Measurements from ENCODE around the gene NRIP2.

NRIP2 gene

GRCh38 chr12:2842948-2843347, 8.1 kb upstream of the NRIP2 start:
- peaks cover 41% of the 10 kb centered on the region for H3K36me3 ChIP-seq (ENCODE audit: insufficient read depth, insufficient read length, low read length)
- H3K4me1 ChIP-seq (ENCODE audit: insufficient read depth, insufficient read length): peaks cover 19% of the 10 kb centered on the region
- H3K9ac ChIP-seq (ENCODE audit: insufficient read length, low read depth): no peak overlapping the region
- DNase-seq (ENCODE audit: low read depth, low spot score): no peak
- no peak overlapping the region for H3K4me3 ChIP-seq (ENCODE audit: insufficient read length, low read depth)
- no peak for TF ChIP-seq YY1 (IDR thresholded peaks at IDR 0.05; ENCODE audit: insufficient read depth, insufficient read length)
- TF ChIP-seq SUZ12 (IDR thresholded peaks at IDR 0.05; ENCODE audit: extremely low read depth, insufficient read depth, insufficient read length): no peak
- TF ChIP-seq ZNF274 (IDR thresholded peaks at IDR 0.05; ENCODE audit: low read depth, low read length): no peak
- H3K9me3 ChIP-seq (ENCODE audit: insufficient read depth, low read length): no peaks in the 10 kb centered on the region
- no peaks in the 10 kb centered on the region for H3K27me3 ChIP-seq (ENCODE audit: insufficient read depth, insufficient read length)

GRCh38 chr12:2841056-2841650, 6.3 kb upstream of the NRIP2 start:
- peaks cover 52% of the 10 kb centered on the region for H3K36me3 ChIP-seq (ENCODE audit: insufficient read depth, insufficient read length, low read length)
- no peak overlapping the region for H3K4me3 ChIP-seq (ENCODE audit: insufficient read length, low read depth)
- no peak for DNase-seq (ENCODE audit: low read depth, low spot score)
- H3K9me3 ChIP-seq (ENCODE audit: insufficient read depth, low read length): no peaks in the 10 kb centered on the region
- H3K27me3 ChIP-seq (ENCODE audit: insufficient read depth, insufficient read length): no peaks in the 10 kb centered on the region
- peaks cover 14% of the 10 kb centered on the region for H3K4me1 ChIP-seq (ENCODE audit: insufficient read depth, insufficient read length)
- H3K9ac ChIP-seq (ENCODE audit: insufficient read length, low read depth): no peak overlapping the region
- no peak for TF ChIP-seq SUZ12 (IDR thresholded peaks at IDR 0.05; ENCODE audit: extremely low read depth, insufficient read depth, insufficient read length)
- no peak for TF ChIP-seq ZNF274 (IDR thresholded peaks at IDR 0.05; ENCODE audit: low read depth, low read length)
- no peak for TF ChIP-seq YY1 (IDR thresholded peaks at IDR 0.05; ENCODE audit: insufficient read depth, insufficient read length)

GRCh38 chr12:2836574-2836973, 1.7 kb upstream of the NRIP2 start:
- Histone ChIP-seq H3K9ac (ENCODE audit: insufficient read length, low read depth) (no peak overlapping the region), H3K4me3 (ENCODE audit: insufficient read length, low read depth) (no peak overlapping the region), H3K4me1 (ENCODE audit: insufficient read depth, insufficient read length) (peaks cover 25% of the 10 kb centered on the region), H3K9me3 (ENCODE audit: insufficient read depth, low read length) (no peaks in the 10 kb centered on the region), H3K36me3 (ENCODE audit: insufficient read depth, insufficient read length, low read length) (peaks cover 57% of the 10 kb centered on the region), H3K27me3 (ENCODE audit: insufficient read depth, insufficient read length) (no peaks in the 10 kb centered on the region)
- TF ChIP-seq ZNF274 (IDR thresholded peaks at IDR 0.05; ENCODE audit: low read depth, low read length): no peak
- no peak for TF ChIP-seq SUZ12 (IDR thresholded peaks at IDR 0.05; ENCODE audit: extremely low read depth, insufficient read depth, insufficient read length)
- no peak for TF ChIP-seq YY1 (IDR thresholded peaks at IDR 0.05; ENCODE audit: insufficient read depth, insufficient read length)
- DNase-seq (ENCODE audit: low read depth, low spot score): no peak

- peaks cover 58% of the 10 kb centered on the region for H3K36me3 ChIP-seq (ENCODE audit: insufficient read depth, insufficient read length, low read length)
Observed at GRCh38 chr12:2835691-2836403, 1.0 kb upstream of the NRIP2 start.

GRCh38 chr12:2833810-2834209, 1.0 kb downstream of the NRIP2 start:
- Histone ChIP-seq H3K9me3 (ENCODE audit: insufficient read depth, low read length) (no peaks in the 10 kb centered on the region), H3K9ac (ENCODE audit: insufficient read length, low read depth) (peak overlapping the region; percentile 8), H3K4me3 (ENCODE audit: insufficient read length, low read depth) (no peak overlapping the region), H3K36me3 (ENCODE audit: insufficient read depth, insufficient read length, low read length) (peaks cover 65% of the 10 kb centered on the region), H3K4me1 (ENCODE audit: insufficient read depth, insufficient read length) (peaks cover 21% of the 10 kb centered on the region), H3K27me3 (ENCODE audit: insufficient read depth, insufficient read length) (no peaks in the 10 kb centered on the region)
- no peak for DNase-seq (ENCODE audit: low read depth, low spot score)
- TF ChIP-seq SUZ12 (IDR thresholded peaks at IDR 0.05; ENCODE audit: extremely low read depth, insufficient read depth, insufficient read length) (no peak), YY1 (IDR thresholded peaks at IDR 0.05; ENCODE audit: insufficient read depth, insufficient read length) (no peak), ZNF274 (IDR thresholded peaks at IDR 0.05; ENCODE audit: low read depth, low read length) (no peak)

More at GRCh38 chr12:2835691-2836403, 1.0 kb upstream of the NRIP2 start:
- Histone ChIP-seq H3K9me3 (ENCODE audit: insufficient read depth, low read length) (no peaks in the 10 kb centered on the region), H3K9ac (ENCODE audit: insufficient read length, low read depth) (no peak overlapping the region), H3K4me3 (ENCODE audit: insufficient read length, low read depth) (no peak overlapping the region), H3K27me3 (ENCODE audit: insufficient read depth, insufficient read length) (no peaks in the 10 kb centered on the region), H3K4me1 (ENCODE audit: insufficient read depth, insufficient read length) (peaks cover 23% of the 10 kb centered on the region)
- DNase-seq (ENCODE audit: low read depth, low spot score): no peak
- TF ChIP-seq ZNF274 (IDR thresholded peaks at IDR 0.05; ENCODE audit: low read depth, low read length) (no peak), YY1 (IDR thresholded peaks at IDR 0.05; ENCODE audit: insufficient read depth, insufficient read length) (no peak), SUZ12 (IDR thresholded peaks at IDR 0.05; ENCODE audit: extremely low read depth, insufficient read depth, insufficient read length) (no peak)

GRCh38 chr12:2833327-2833726, 1.5 kb downstream of the NRIP2 start:
- Histone ChIP-seq H3K9ac (ENCODE audit: insufficient read length, low read depth) (no peak overlapping the region), H3K4me3 (ENCODE audit: insufficient read length, low read depth) (no peak overlapping the region), H3K9me3 (ENCODE audit: insufficient read depth, low read length) (no peaks in the 10 kb centered on the region), H3K4me1 (ENCODE audit: insufficient read depth, insufficient read length) (peaks cover 21% of the 10 kb centered on the region), H3K27me3 (ENCODE audit: insufficient read depth, insufficient read length) (no peaks in the 10 kb centered on the region), H3K36me3 (ENCODE audit: insufficient read depth, insufficient read length, low read length) (peaks cover 65% of the 10 kb centered on the region)
- no peak for DNase-seq (ENCODE audit: low read depth, low spot score)
- TF ChIP-seq ZNF274 (IDR thresholded peaks at IDR 0.05; ENCODE audit: low read depth, low read length) (no peak), YY1 (IDR thresholded peaks at IDR 0.05; ENCODE audit: insufficient read depth, insufficient read length) (no peak), SUZ12 (IDR thresholded peaks at IDR 0.05; ENCODE audit: extremely low read depth, insufficient read depth, insufficient read length) (no peak)

GRCh38 chr12:2832550-2833127, 2.2 kb downstream of the NRIP2 start:
- no peak for DNase-seq (ENCODE audit: low read depth, low spot score)
- no peak overlapping the region for H3K9ac ChIP-seq (ENCODE audit: insufficient read length, low read depth)
- no peak for TF ChIP-seq ZNF274 (IDR thresholded peaks at IDR 0.05; ENCODE audit: low read depth, low read length)
- no peak for TF ChIP-seq SUZ12 (IDR thresholded peaks at IDR 0.05; ENCODE audit: extremely low read depth, insufficient read depth, insufficient read length)
- no peak for TF ChIP-seq YY1 (IDR thresholded peaks at IDR 0.05; ENCODE audit: insufficient read depth, insufficient read length)

More at GRCh38 chr12:2832550-2833127, 2.2 kb downstream of the NRIP2 start:
- Histone ChIP-seq H3K9me3 (ENCODE audit: insufficient read depth, low read length) (no peaks in the 10 kb centered on the region), H3K27me3 (ENCODE audit: insufficient read depth, insufficient read length) (no peaks in the 10 kb centered on the region), H3K36me3 (ENCODE audit: insufficient read depth, insufficient read length, low read length) (peaks cover 65% of the 10 kb centered on the region), H3K4me3 (ENCODE audit: insufficient read length, low read depth) (no peak overlapping the region), H3K4me1 (ENCODE audit: insufficient read depth, insufficient read length) (peaks cover 21% of the 10 kb centered on the region)

Data from NT2/D1 (cell line).